BE2C (cell line): ENCODE results near the gene NEXN.

Source experiments
- DNase-seq: peaks from one replicate; pipeline ENCODE4 v3.0.0-alpha.2; 2020
- H3K27me3 ChIP-seq: fragments of 250-450 bp; sonication (Bioruptor Pico); 2 replicates; pipeline ENCODE4 v1.5.1; 2020; ENCODE audit warnings: mild to moderate bottlenecking
- H3K36me3 ChIP-seq: fragments of 250-450 bp; sonication (Bioruptor Pico); 2 replicates; pipeline ENCODE4 v1.5.1; 2020; ENCODE audit warnings: mild to moderate bottlenecking
- H3K4me1 ChIP-seq: fragments of 250-450 bp; sonication (Bioruptor Pico); 2 replicates; pipeline ENCODE4 v1.5.1; 2020
- H3K4me3 ChIP-seq: 2 replicates; pipeline ENCODE4 v1.5.1; 2011; ENCODE audit warnings: low read depth, low read length
- H3K9me3 ChIP-seq: fragments of 250-450 bp; sonication (Bioruptor Pico); 2 replicates; pipeline ENCODE4 v1.5.1; 2020
- CTCF ChIP-seq: IDR thresholded peaks from 2 replicates; pipeline ENCODE4 v1.5.1; 2012; ENCODE audit warnings: mild to moderate bottlenecking, low read depth, low read length

NEXN gene

GRCh38 chr1:77857552-77857951 lies 30.9 kb upstream of the NEXN start:
- Histone ChIP-seq H3K4me1 (no peaks in the 10 kb centered on the region), H3K9me3 (no peaks in the 10 kb centered on the region), H3K27me3 (no peaks in the 10 kb centered on the region), H3K4me3 (no peak overlapping the region), H3K36me3 (no peaks in the 10 kb centered on the region)
- TF ChIP-seq CTCF, result no peak
- DNase-seq, result no peak

DNA sequence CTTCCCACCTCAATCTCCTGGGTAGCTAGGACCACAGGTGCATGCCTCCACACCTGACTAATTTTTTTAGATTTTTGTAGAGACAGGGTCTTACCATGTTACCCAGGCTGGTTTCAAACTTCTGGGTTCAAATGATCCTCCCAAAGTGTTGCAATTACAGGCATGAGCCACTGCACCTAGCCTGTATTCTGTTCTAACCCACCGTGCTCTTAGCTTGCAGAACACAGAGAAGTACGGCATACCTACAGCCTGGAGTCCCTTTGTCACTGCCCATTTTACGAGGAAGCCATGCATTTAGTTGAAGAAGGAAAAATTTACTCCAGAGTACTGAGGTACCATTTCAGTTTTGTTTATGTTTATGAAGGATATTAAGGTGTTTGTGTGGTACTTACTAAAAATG lies 29.7 kb upstream of the NEXN start:
- H3K36me3 ChIP-seq, result no peaks in the 10 kb centered on the region
- TF ChIP-seq CTCF, result no peak
- no peaks in the 10 kb centered on the region for H3K9me3 ChIP-seq
- no peaks in the 10 kb centered on the region for H3K4me1 ChIP-seq
- DNase-seq, result no peak
- no peak overlapping the region for H3K4me3 ChIP-seq
- no peaks in the 10 kb centered on the region for H3K27me3 ChIP-seq

DNA sequence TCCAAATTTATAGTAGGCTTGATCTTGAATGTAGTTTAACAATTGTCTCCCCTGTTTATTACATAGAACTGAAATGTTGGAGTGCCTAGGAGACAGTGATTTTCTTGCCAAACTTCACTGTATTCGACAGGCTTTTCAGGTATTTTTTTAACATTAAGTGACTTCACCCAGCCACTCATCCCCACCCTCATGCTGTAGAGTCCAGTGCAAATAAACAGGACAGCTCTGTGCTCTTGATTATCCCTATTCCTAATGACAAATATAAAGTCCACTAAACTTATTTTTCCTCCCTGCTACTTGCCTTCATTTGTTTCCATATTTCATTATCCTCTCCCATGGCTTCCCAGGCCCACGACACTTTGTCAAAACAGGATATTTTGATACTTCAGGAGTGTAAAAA lies 29.2 kb upstream of the NEXN start:
- Histone ChIP-seq H3K9me3 (no peaks in the 10 kb centered on the region), H3K4me1 (no peaks in the 10 kb centered on the region), H3K4me3 (no peak overlapping the region), H3K27me3 (no peaks in the 10 kb centered on the region), H3K36me3 (no peaks in the 10 kb centered on the region)
- TF ChIP-seq CTCF, result no peak
- no peak for DNase-seq

DNA sequence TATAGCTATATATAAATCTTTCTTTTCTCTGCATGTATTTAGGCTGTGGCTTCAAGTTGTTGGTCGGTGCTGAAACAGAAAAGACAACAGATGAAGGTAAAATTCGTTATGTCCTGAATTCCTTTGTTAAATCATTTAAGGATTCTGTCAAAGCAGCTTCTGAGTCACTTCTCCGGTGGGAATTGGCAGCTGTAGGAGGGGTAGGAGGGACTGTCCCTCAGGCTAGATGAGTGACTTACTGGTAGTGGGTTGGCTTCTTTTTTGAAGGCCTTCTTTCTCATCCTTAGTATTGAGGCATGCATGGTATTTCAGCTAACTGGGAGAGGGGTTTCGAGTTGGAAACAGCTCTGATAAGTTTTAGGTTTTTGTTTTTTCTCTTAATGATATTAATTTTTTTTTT lies 22.1 kb upstream of the NEXN start:
- TF ChIP-seq CTCF, result no peak
- no peaks in the 10 kb centered on the region for H3K9me3 ChIP-seq
- no peaks in the 10 kb centered on the region for H3K4me1 ChIP-seq
- no peaks in the 10 kb centered on the region for H3K27me3 ChIP-seq
- DNase-seq, result no peak
- no peaks in the 10 kb centered on the region for H3K36me3 ChIP-seq
- no peak overlapping the region for H3K4me3 ChIP-seq

DNA sequence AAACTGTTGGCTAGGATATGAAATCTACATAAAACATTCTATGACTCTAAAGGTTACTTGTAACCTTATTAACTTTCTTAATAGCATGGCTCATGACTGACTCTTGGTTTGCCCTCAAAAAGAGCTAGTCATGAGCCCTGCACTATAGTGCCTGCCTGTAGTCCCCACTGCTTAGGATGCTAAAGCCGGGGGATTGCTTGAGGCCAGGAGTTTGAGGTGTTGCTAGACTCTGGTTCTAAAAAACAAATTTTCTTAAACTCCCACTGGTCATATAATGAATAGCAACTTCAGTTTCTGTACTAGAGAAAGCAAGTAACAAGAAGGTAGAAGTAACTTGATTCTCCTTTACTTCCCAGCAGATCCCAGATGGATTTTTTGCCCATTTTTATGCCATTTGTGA lies 15.8 kb upstream of the NEXN start:
- Histone ChIP-seq H3K9me3 (no peaks in the 10 kb centered on the region), H3K27me3 (no peaks in the 10 kb centered on the region), H3K4me3 (no peak overlapping the region), H3K4me1 (no peaks in the 10 kb centered on the region), H3K36me3 (no peaks in the 10 kb centered on the region)
- DNase-seq, result no peak
- TF ChIP-seq CTCF, result no peak

GRCh38 chr1:77873461-77873860 lies 15.0 kb upstream of the NEXN start:
- no peaks in the 10 kb centered on the region for H3K4me1 ChIP-seq
- H3K36me3 ChIP-seq, result no peaks in the 10 kb centered on the region
- no peaks in the 10 kb centered on the region for H3K27me3 ChIP-seq
- H3K9me3 ChIP-seq, result no peaks in the 10 kb centered on the region
- no peak overlapping the region for H3K4me3 ChIP-seq
- no peak for DNase-seq
- no peak for TF ChIP-seq CTCF
